ENCODE data around the gene TBPL2. TPM values are rescaled to one million over a fixed set of nuclear protein-coding genes. Genes with fewer than 3 reads are reported as not detected.
A peak's percentile ranks its signal among the peaks of the same experiment; 100 is the strongest.

The TBPL2 gene
- total and polyA plus RNA-seq, 4 donors: not detected

GRCh38 chr14:55419663-55420062 is 20.8 kb downstream of the TBPL2 start:
- WGBS: 99% methylated on average over 1 of the region's 1 CpG
- TF ChIP-seq FOXA2 (IDR thresholded peaks at IDR 0.05) (no peak), ZBTB33 (IDR thresholded peaks at IDR 0.05) (no peak)
- H3K4me1 ChIP-seq (ENCODE audit: control insufficient read depth in 4 of 4, insufficient read depth in 4 of 4, low read length in 3 of 4): no peaks in the 10 kb centered on the region
- no peaks in the 10 kb centered on the region for H3K9me3 ChIP-seq (ENCODE audit: control insufficient read depth in 4 of 4, low read length in 3 of 4)
- H3K36me3 ChIP-seq (ENCODE audit: control insufficient read depth in 4 of 4, insufficient read depth in 3 of 4, low read depth in 1 of 4, low read length in 3 of 4): no peaks in the 10 kb centered on the region
- H3K9ac ChIP-seq (ENCODE audit: low read depth in 1 of 2, low read length in 2 of 2): no peak overlapping the region
- no peak overlapping the region for H3K27ac ChIP-seq (ENCODE audit: low read depth in 1 of 2, low read length in 2 of 2)
- H3K27me3 ChIP-seq (ENCODE audit: control insufficient read depth in 4 of 4, insufficient read depth in 4 of 4, low read length in 3 of 4): no peaks in the 10 kb centered on the region
- DNase-seq (ENCODE audit: low spot score): no peak
- no peak overlapping the region for H3K4me3 ChIP-seq (ENCODE audit: low read depth in 1 of 3, low read length in 3 of 3)

- WGBS: 68% methylated on average over 6 of the region's 6 CpGs
- H3K4me1 ChIP-seq (ENCODE audit: control insufficient read depth in 4 of 4, insufficient read depth in 4 of 4, low read length in 3 of 4): no peaks in the 10 kb centered on the region
- no peak for DNase-seq (ENCODE audit: low spot score)
- H3K4me3 ChIP-seq (ENCODE audit: low read depth in 1 of 3, low read length in 3 of 3): no peak overlapping the region
- no peak overlapping the region for H3K27ac ChIP-seq (ENCODE audit: low read depth in 1 of 2, low read length in 2 of 2)
- no peak for TF ChIP-seq JUND (IDR thresholded peaks at IDR 0.05)
- no peak for TF ChIP-seq TAF1 (conservative IDR thresholded peaks at IDR 0.05)
- peak; percentile 17 for TF ChIP-seq NR2F2 (IDR thresholded peaks at IDR 0.05)
- TF ChIP-seq REST (IDR thresholded peaks at IDR 0.05): no peak
- H3K36me3 ChIP-seq (ENCODE audit: control insufficient read depth in 4 of 4, insufficient read depth in 3 of 4, low read depth in 1 of 4, low read length in 3 of 4): no peaks in the 10 kb centered on the region
- H3K27me3 ChIP-seq (ENCODE audit: control insufficient read depth in 4 of 4, insufficient read depth in 4 of 4, low read length in 3 of 4): no peaks in the 10 kb centered on the region
- no peaks in the 10 kb centered on the region for H3K9me3 ChIP-seq (ENCODE audit: control insufficient read depth in 4 of 4, low read length in 3 of 4)
- no peak overlapping the region for H3K9ac ChIP-seq (ENCODE audit: low read depth in 1 of 2, low read length in 2 of 2)
Measured at GRCh38 chr14:55418411-55418810, 22.0 kb downstream of the TBPL2 start.

GRCh38 chr14:55417955-55418354 is 22.5 kb downstream of the TBPL2 start:
- Histone ChIP-seq H3K27me3 (ENCODE audit: control insufficient read depth in 4 of 4, insufficient read depth in 4 of 4, low read length in 3 of 4) (no peaks in the 10 kb centered on the region), H3K27ac (ENCODE audit: low read depth in 1 of 2, low read length in 2 of 2) (no peak overlapping the region), H3K9ac (ENCODE audit: low read depth in 1 of 2, low read length in 2 of 2) (no peak overlapping the region), H3K36me3 (ENCODE audit: control insufficient read depth in 4 of 4, insufficient read depth in 3 of 4, low read depth in 1 of 4, low read length in 3 of 4) (no peaks in the 10 kb centered on the region), H3K4me1 (ENCODE audit: control insufficient read depth in 4 of 4, insufficient read depth in 4 of 4, low read length in 3 of 4) (no peaks in the 10 kb centered on the region), H3K9me3 (ENCODE audit: control insufficient read depth in 4 of 4, low read length in 3 of 4) (no peaks in the 10 kb centered on the region), H3K4me3 (ENCODE audit: low read depth in 1 of 3, low read length in 3 of 3) (no peak overlapping the region)
- DNase-seq (ENCODE audit: low spot score): no peak
- TF ChIP-seq YY1 (IDR thresholded peaks at IDR 0.05): no peak
- TF ChIP-seq FOXA2 (IDR thresholded peaks at IDR 0.05): no peak
- TF ChIP-seq GABPA (IDR thresholded peaks at IDR 0.05 in 1 of 2, conservative IDR thresholded peaks at IDR 0.05 in 1 of 2): no peak
- no peak for TF ChIP-seq JUND (IDR thresholded peaks at IDR 0.05)

GRCh38 chr14:55416866-55417265 is 23.6 kb downstream of the TBPL2 start:
- no peak overlapping the region for H3K9ac ChIP-seq (ENCODE audit: low read depth in 1 of 2, low read length in 2 of 2)
- DNase-seq (ENCODE audit: low spot score): peak; percentile 50
- H3K4me3 ChIP-seq (ENCODE audit: low read depth in 1 of 3, low read length in 3 of 3): no peak overlapping the region
- H3K27me3 ChIP-seq (ENCODE audit: control insufficient read depth in 4 of 4, insufficient read depth in 4 of 4, low read length in 3 of 4): no peaks in the 10 kb centered on the region
- no peaks in the 10 kb centered on the region for H3K9me3 ChIP-seq (ENCODE audit: control insufficient read depth in 4 of 4, low read length in 3 of 4)
- H3K36me3 ChIP-seq (ENCODE audit: control insufficient read depth in 4 of 4, insufficient read depth in 3 of 4, low read depth in 1 of 4, low read length in 3 of 4): no peaks in the 10 kb centered on the region
- H3K4me1 ChIP-seq (ENCODE audit: control insufficient read depth in 4 of 4, insufficient read depth in 4 of 4, low read length in 3 of 4): peaks cover 0 to 6% (median 3%) of the 10 kb centered on the region in 4 donors
- WGBS: 47% methylated on average over 5 of the region's 5 CpGs
- H3K27ac ChIP-seq (ENCODE audit: low read depth in 1 of 2, low read length in 2 of 2): no peak overlapping the region
- no peak for TF ChIP-seq JUND (IDR thresholded peaks at IDR 0.05)
- TF ChIP-seq GABPA (IDR thresholded peaks at IDR 0.05 in 1 of 2, conservative IDR thresholded peaks at IDR 0.05 in 1 of 2): no peak
- no peak for TF ChIP-seq SP1 (IDR thresholded peaks at IDR 0.05)
- no peak for TF ChIP-seq REST (IDR thresholded peaks at IDR 0.05)
- TF ChIP-seq RAD21 (IDR thresholded peaks at IDR 0.05): no peak
- no peak for TF ChIP-seq YY1 (IDR thresholded peaks at IDR 0.05)
- no peak for TF ChIP-seq HNF4G (IDR thresholded peaks at IDR 0.05)
- no peak for TF ChIP-seq TAF1 (conservative IDR thresholded peaks at IDR 0.05)
- TF ChIP-seq CTCF (IDR thresholded peaks at IDR 0.05; ENCODE audit: low read depth, low read length, missing input control): no peak
- no peak for TF ChIP-seq FOXA2 (IDR thresholded peaks at IDR 0.05)
